ENCODE measurements around the gene IGF1.

Gene IGF1

DNA sequence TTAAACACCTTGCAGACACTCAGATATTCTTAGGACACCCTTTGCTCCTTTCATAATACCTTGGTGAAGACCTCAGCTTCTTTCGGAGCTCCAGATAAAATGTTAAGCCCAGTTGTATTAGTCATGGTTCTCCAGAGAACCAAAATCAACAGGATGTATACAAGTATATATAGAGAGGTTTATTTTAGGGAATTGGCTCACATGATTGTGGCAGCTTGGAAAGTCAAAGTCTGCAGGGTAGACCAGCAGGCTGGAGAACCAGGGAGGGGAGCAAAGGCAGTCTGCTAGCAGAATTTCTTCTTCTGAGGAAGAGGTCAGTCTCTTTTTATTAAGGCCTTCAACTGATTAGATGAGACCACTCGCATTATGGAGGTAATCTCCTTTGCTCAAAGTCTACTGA is 6.9 kb upstream of the IGF1 start:
- no peak for DNase-seq

DNA sequence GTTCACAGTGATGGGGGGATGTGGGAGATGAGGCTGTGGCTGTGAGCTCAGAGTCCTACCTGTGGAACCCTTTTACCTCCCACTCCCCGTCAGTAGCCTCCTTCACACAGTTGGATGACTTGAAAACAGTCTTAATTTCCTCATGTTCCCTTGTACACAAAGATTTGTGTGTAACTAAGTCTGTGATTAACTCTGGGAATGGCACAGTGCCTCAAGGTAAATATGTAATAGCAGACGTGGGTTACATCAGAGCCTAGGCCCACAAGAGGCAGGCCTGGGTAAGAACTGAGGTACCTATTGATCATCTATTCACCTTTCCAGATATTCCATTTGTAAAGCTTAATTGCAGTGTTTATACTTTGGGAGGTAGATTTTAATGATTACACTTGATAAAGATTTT is 5.8 kb upstream of the IGF1 start:
- no peak for DNase-seq

GRCh38 chr12:102484428-102484958 is 4.1 kb upstream of the IGF1 start:
- peak; percentile 9 for DNase-seq

GRCh38 chr12:102484017-102484416 is 3.7 kb upstream of the IGF1 start:
- DNase-seq, result no peak

DNA sequence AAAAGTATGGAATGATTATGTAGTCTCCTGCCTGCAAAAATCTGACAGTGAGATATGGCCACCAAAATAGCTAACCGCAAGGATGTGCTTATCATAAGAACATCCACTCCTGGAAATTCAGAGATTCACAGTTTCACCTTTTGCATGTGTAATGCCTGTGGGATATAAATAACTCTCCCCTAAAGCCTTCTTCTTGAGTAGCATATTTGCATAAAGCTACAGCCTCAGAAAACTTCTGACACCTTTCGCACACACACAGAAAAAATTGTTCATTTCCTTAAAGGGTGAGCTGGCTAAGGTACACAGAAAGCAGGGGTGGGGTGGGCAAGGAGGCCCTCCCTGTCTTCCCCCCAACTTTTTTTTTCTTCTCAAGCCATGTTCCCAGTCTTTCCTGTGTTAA is 3.1 kb upstream of the IGF1 start:
- no peak for DNase-seq

DNA sequence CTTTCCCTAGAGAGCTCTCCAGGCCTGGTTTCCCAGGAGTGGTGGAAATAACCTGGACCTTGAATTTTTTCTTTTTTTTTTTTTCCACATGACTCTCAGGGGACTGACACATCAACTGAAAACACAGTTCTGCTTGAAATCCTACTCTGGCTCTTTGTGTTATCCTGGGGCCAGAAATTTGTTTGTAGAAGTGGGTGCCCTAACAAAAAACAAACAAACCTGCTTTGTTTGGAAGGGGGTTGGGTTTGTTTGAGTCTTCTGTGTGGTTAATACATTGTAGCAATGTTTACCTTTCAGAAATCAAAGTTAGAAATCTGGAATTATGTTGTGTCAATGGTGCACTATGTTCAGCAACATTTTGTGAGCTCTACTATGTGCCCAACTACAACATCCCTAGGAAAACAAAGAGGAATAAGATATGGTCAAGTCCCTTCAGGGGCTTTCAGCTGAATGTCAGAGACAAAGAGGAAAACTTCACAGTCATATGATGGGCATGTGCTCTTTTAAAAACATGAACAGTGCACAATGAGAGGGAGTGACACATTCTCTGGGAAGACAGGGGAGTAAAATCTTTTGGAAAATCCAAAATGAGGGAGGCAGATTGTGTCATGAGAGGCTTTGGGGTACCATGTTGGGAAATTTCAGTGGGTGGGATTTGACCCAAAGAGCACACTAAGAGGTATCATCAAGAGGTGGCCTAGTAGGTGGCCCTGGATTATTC is 1.5 kb upstream of the IGF1 start:
- no peak for DNase-seq

DNA sequence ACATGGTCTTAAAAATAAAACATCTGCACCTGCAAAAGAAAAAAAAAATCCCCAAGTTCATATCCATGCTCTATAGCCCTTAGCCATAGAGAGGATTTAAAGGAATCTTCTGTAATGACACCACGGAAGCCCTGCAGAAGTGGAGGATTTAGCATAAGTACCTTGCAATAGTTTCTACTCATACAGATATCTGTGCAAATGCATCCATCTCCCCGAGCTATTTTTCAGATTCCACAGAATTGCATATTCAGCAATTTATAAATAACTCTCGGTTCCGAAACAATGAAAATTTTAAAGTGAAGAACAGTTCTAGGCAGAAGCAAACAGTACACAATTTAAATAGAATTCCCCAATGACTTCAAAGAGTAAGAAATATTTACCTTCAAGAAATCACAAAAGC is 424 bp downstream of the IGF1 start:
- no peak for DNase-seq

GRCh38 chr12:102479099-102479885 is 1.1 kb downstream of the IGF1 start:
- DNase-seq, result no peak

GRCh38 chr12:102478405-102479098 is 1.8 kb downstream of the IGF1 start:
- DNase-seq, result no peak

- DNase-seq, result no peak
Measured at GRCh38 chr12:102475355-102475754, 5.0 kb downstream of the IGF1 start.

DNA sequence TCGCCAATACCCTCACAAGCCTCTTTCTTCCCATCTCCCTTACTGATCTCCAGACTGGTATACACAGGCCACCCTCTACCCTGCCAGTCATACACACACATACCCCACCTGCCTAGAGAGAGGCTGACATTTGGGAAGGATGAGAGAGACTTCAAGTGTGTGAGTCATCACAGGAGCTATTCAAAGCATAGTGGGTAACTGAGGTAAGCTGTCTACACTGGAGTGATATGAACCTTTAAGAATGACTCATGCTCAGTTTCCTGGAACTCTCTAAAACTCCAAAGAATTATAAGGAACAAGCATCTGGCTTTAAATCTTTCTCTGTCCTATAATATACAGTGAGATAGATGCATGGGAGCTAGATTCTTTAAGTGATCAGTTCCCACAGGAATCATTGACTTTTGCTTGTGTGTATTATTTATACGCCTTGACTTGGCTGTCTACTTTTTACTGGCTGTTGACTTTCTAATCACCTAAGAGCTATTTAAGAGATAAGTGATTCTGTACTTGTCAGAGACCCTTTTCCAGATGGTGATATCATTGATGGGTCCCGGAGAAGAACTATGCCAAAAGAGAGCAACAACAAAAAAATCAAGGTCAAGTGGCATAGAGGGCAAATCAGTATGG is 5.8 kb downstream of the IGF1 start:
- no peak for DNase-seq

DNA sequence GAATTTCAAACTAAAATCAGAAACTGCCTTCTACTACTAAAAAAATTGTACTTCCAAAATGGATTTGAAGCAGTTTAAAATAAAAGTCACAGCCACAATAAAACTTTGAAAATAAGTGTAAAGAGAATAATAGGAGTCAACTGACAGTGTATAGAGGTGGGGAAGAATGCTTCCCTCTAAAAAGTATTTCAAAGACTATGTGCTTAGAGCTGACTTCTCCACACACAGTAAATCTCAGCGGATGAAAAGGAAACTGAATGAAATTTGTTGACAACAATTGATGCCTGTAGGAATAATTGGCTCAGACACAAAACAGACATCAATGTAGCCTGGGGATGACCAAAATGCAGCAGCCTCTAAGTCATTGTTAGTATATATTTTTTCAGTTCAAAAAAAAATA is 7.9 kb downstream of the IGF1 start:
- no peak for DNase-seq

DNA sequence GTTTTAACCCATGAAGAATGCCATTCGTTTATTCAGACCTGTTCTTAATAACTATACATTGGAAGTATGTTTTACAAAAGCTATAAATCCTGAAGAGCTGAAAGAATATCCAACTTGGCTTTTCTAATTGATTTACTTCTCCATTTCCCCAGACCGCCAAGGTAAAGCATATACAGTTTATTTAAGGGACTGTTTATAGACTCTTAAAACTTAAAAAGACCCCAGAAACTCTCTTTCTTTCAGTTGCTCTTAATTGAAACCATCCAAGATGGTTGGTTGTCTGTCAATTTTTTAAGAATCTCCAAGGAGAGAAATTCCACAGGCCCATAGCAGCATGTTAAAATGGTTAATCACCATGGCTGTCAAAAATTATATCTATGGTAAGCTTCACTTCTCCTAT is 8.8 kb downstream of the IGF1 start:
- no peak for DNase-seq

GRCh38 chr12:102470945-102471344 is 9.4 kb downstream of the IGF1 start:
- no peak for DNase-seq

- DNase-seq, result no peak
Measured at GRCh38 chr12:102468261-102468915, 12.0 kb downstream of the IGF1 start.

DNA sequence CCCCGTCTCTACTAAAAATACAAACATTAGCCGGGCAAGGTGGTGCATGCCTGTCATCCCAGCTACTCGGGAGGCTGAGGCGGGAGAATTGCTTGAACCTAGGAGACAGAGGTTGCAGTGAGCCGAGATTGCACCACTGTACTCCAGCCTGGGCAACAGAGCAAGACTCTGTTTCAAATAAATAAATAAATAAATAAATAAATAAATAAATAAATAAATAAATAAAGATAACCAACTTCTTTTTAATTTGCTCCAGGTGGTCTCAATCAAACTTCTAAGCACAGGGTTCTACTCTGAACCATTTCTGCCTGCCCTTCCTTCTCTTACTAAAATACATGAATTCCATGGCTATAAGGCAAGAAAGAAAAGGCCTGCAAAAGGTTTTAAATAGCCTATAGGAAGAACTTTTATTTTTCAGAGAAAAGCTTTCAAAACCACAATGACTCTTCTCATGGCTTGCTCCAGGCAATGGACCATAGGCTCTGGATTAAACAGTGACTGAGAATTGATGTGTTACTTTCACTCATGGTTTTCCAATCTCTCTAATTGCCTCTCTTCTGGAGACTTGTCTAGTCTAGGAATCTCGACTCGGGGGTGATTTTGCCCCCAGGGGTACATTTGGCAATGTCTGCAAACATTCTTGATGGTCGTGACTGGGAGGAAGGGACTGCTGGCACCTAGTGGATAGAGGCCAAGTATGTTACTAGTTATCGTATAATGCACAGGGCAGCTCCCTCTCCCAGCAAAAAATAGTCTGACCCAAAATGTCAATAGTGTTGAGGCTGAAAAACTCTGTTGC is 14.4 kb downstream of the IGF1 start:
- DNase-seq, result no peak

DNA sequence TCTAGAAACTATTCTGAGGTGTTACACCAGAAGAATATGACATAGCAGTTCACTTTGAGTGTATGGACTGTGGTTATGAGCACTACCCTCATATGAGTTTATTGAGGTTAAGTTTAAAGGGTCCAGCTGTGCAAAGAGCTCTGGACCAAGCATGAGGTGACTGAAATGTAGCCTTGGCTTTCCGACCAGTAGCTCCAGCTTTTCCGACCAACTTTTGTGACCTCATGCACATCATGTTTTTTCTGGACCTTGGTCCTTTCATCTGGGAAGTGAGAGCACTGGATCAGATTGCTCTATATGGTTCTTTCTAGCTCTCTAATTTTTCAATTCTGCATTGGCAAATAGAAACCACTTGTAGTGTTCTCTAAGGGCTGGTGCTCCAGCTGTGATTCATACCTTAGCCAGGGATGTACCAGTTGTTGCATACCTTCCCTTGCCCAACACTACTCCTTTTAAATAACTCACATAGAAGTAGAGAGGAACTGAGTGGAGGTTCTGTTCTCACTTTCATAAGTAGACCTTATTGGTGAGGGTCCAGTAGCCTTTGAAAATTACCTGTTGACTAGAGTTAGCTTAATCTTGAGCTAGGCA is 16.6 kb downstream of the IGF1 start:
- no peak for DNase-seq

DNA sequence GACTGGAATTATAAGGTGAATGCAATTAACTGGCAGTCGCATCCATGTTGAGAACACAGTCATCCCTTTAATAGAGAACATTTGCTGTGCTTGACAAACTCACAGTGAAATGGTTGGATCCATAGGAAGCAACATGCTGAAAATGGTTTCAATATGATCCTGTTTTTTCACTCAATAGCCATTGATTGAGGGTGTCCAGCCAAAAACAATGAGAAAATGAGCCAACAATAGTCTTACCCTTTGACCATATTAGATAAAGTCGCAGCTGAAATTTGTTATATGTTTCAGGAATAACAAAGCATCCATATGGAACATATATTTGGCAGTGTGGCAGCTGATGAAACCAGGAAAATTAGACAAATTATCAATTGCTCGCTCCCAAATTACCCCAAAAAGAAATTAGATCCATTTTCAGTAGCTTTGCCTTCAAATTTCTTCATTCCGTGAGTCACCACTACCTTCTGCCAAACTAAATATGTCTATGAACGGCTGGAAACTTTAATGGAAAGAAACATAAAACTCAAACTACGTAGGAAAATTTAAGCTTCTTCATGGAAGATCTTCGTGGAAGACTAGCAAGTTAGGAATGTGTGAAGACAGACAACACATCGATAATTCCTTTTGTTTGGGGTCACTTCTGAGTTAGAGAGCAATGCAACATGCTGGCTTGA is 17.4 kb downstream of the IGF1 start:
- no peak for DNase-seq

- no peak for DNase-seq
Measured at GRCh38 chr12:102462386-102462785, 18.0 kb downstream of the IGF1 start.

DNA sequence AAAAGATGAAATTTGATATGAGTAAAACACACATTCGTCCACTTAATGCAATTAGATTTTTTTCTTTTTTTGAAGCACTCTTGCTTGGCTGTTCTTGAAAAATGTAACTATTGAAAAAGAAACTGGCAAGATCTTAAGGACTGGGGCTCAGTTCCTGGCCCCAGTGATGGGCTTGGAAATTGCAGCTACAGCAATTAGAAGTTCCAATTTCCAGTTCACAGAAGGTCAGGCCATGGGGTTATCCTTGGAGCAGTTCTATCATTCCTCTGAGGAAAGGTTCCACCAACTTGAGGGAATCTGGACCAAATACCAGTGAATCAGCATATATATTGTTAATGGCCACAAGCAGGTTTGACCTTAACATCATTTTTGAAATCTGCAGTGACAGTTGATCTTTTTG is 18.9 kb downstream of the IGF1 start:
- DNase-seq, result no peak

GRCh38 chr12:102459314-102459713 is 21.0 kb downstream of the IGF1 start:
- no peak for DNase-seq
